ENCODE results near the gene MOB2. TPM values are rescaled to one million over a fixed set of nuclear protein-coding genes. Genes with fewer than 3 reads are reported as not detected.
A peak's percentile ranks its signal among the peaks of the same experiment; 100 is the strongest.

Gene MOB2
- total and polyA plus RNA-seq, 2 donors from 2014 or later, result 50.7 to 51.7 TPM

DNA sequence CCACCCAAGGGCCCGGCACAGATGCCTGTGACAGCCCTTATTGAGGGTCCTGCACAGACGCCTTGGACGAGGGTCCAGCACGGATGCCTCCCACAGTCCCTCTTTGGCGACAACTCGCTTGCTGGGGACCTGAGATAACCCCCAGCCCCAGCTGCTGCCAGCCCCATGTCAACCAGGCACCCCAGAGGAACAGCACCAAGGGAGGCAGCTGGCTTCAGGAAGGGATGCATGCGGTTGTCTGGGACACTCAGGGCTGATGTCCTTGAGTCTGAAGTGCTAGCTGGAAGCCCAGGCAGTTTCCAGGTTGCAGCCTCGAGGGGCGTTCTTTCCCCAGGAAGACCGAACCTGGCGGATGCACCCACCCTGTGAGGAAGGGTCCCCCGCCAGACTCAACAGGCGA is 33.8 kb downstream of the MOB2 start:
- H3K9ac ChIP-seq (ENCODE audit: low read length in 3 of 3), result no peak overlapping the region
- DNase-seq, result no peak
- no peak overlapping the region for H3K4me3 ChIP-seq (ENCODE audit: low read length in 3 of 3)
- FAIRE-seq, result no peak
- H3K27me3 ChIP-seq (ENCODE audit: control insufficient read depth, insufficient read depth, low read length), result no peaks in the 10 kb centered on the region
- H3K27ac ChIP-seq (ENCODE audit: low read depth in 2 of 2, low read length in 2 of 2), result no peak overlapping the region
- H3K4me1 ChIP-seq (ENCODE audit: control insufficient read depth in 2 of 3, insufficient read depth in 2 of 3, low read depth in 1 of 3, low read length in 3 of 3), result no peaks in the 10 kb centered on the region
- H3K36me3 ChIP-seq (ENCODE audit: control insufficient read depth in 2 of 3, insufficient read depth in 3 of 3, low read length in 3 of 3), result no peaks in the 10 kb centered on the region
- intact Hi-C loops (cut with DNase I), result no loop called here
- no peaks in the 10 kb centered on the region for H3K9me3 ChIP-seq (ENCODE audit: control insufficient read depth in 2 of 3, insufficient read depth in 1 of 3, low read length in 3 of 3)
- TF ChIP-seq, protein P1, sequence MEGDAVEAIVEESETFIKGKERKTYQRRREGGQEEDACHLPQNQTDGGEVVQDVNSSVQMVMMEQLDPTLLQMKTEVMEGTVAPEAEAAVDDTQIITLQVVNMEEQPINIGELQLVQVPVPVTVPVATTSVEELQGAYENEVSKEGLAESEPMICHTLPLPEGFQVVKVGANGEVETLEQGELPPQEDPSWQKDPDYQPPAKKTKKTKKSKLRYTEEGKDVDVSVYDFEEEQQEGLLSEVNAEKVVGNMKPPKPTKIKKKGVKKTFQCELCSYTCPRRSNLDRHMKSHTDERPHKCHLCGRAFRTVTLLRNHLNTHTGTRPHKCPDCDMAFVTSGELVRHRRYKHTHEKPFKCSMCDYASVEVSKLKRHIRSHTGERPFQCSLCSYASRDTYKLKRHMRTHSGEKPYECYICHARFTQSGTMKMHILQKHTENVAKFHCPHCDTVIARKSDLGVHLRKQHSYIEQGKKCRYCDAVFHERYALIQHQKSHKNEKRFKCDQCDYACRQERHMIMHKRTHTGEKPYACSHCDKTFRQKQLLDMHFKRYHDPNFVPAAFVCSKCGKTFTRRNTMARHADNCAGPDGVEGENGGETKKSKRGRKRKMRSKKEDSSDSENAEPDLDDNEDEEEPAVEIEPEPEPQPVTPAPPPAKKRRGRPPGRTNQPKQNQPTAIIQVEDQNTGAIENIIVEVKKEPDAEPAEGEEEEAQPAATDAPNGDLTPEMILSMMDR (IDR thresholded peaks at IDR 0.05; ENCODE audit: borderline replicate concordance, extremely low read depth, insufficient read depth), result no peak

DNA sequence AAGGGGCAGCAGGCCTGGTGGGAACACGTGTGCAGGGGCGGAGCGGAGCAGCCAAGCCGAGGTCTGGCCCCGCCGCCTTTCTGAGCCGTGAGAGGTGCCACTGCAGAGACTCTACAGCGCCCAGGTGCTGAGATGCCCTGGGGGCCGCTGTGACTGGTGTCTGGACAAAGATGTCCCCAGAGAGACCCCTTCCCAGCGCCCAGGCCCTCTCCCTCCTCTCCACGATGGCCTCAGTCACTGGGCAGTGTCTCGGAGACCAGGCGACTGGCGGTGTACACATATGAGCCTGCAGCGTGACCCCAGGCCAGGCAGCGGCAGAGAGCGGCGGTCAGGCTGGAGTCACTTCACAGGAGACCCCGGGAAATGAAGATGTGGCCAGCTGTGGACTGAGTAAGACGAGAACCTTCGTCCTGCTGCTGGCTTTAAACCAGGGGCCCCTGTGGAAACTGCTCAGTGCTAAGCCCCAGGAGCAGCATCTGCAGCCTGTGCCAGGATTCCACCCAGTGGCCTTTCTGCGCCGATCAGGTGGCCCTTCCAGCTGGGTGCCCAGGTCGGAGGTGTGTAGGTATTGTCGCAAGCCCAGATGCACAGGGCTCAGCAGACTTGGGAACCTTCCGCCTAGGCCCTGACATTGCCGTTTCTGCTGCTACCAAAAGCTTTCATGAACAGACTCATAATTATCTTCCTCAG is 34.7 kb downstream of the MOB2 start:
- FAIRE-seq, result no peak
- no peaks in the 10 kb centered on the region for H3K36me3 ChIP-seq (ENCODE audit: control insufficient read depth in 2 of 3, insufficient read depth in 3 of 3, low read length in 3 of 3)
- H3K9ac ChIP-seq (ENCODE audit: low read length in 3 of 3), result no peak overlapping the region
- no peak overlapping the region for H3K27ac ChIP-seq (ENCODE audit: low read depth in 2 of 2, low read length in 2 of 2)
- H3K27me3 ChIP-seq (ENCODE audit: control insufficient read depth, insufficient read depth, low read length), result no peaks in the 10 kb centered on the region
- intact Hi-C loops (cut with DNase I), result no loop called here
- no peak overlapping the region for H3K4me3 ChIP-seq (ENCODE audit: low read length in 3 of 3)
- DNase-seq, result no peak
- no peaks in the 10 kb centered on the region for H3K4me1 ChIP-seq (ENCODE audit: control insufficient read depth in 2 of 3, insufficient read depth in 2 of 3, low read depth in 1 of 3, low read length in 3 of 3)
- no peaks in the 10 kb centered on the region for H3K9me3 ChIP-seq (ENCODE audit: control insufficient read depth in 2 of 3, insufficient read depth in 1 of 3, low read length in 3 of 3)
- TF ChIP-seq, protein P1 (IDR thresholded peaks at IDR 0.05; ENCODE audit: borderline replicate concordance, extremely low read depth, insufficient read depth), result no peak

DNA sequence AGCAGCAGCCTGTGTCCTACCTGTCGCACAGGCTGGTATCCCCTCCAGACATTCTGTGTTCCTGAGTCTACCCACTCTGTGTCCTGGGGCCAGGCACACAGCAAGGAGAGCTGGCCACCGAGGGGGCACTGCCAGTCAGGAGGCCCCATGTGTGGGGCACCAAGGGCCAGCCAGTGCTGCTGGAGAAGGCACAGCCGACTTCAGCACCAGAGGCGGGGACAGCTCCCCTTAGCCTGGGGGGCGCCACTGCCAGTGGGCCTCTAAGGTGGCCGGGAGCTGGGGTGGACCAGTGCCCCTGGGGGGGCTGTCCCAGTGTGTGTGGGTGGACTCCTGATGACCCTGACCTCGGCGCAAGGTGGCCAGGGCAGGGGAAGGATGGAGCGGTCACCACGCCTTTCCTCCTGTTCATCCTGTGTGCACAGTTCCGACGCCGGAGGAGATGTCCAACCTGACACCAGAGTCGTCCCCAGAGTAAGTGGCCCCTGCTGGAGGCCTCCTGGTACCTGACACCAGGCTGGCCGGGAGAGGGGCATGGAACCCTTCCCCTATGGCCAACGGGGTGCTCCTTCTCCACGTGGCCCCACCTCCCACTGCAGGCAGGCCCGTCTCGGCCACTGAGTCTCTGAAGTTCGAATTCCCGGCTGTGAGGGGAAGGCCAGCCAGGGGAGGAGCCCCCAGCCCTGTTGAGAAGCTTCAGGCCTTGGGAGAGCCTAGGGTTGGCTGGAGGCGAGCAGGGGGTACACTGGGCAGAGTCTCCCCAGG is 35.4 kb downstream of the MOB2 start:
- Histone ChIP-seq H3K9ac (ENCODE audit: low read length in 3 of 3) (no peak overlapping the region), H3K36me3 (ENCODE audit: control insufficient read depth in 2 of 3, insufficient read depth in 3 of 3, low read length in 3 of 3) (no peaks in the 10 kb centered on the region), H3K4me1 (ENCODE audit: control insufficient read depth in 2 of 3, insufficient read depth in 2 of 3, low read depth in 1 of 3, low read length in 3 of 3) (no peaks in the 10 kb centered on the region), H3K27me3 (ENCODE audit: control insufficient read depth, insufficient read depth, low read length) (no peaks in the 10 kb centered on the region), H3K4me3 (ENCODE audit: low read length in 3 of 3) (no peak overlapping the region), H3K9me3 (ENCODE audit: control insufficient read depth in 2 of 3, insufficient read depth in 1 of 3, low read length in 3 of 3) (no peaks in the 10 kb centered on the region), H3K27ac (ENCODE audit: low read depth in 2 of 2, low read length in 2 of 2) (no peak overlapping the region)
- DNase-seq (peak in 4 of 5 donors; percentile 53 to 67 (median 57)), FAIRE-seq (no peak)
- intact Hi-C loops (cut with DNase I), result no loop called here
- TF ChIP-seq, protein P1 (IDR thresholded peaks at IDR 0.05; ENCODE audit: borderline replicate concordance, extremely low read depth, insufficient read depth), result no peak

All from kidney (tissue), 14 donors.